HG03066 (cell line): ENCODE results near the gene PPM1M.

ENCODE experiments used
- ATAC-seq: cut with Tn5 transposase; IDR thresholded peaks from one replicate; pipeline ENCODE4 v1.9.1; 2021; ENCODE audit warnings: low read depth; ENCODE audit not compliant: unreplicated experiment

Gene PPM1M

GRCh38 chr3:52243791-52244628 is 1.5 kb upstream of the PPM1M start:
- peak; percentile 30 for ATAC-seq

DNA sequence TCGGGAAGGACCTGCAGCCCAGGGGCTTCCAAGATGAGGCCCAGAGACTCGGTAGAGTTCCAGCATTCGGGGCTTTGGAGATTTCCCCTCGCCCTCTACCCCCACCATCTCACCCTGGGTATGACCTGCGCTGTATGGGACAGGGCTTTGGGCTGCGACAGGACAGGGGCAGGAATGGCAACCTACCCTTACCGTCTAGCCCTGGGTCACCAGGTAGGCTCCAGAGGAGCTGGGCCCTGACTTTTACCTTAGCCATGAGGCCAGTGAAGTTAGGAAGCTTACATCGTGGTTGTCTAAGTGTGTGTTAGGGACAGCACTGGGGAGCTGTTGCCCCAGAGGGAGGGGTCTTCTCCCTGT is 683 bp downstream of the PPM1M start:
- no peak for ATAC-seq

DNA sequence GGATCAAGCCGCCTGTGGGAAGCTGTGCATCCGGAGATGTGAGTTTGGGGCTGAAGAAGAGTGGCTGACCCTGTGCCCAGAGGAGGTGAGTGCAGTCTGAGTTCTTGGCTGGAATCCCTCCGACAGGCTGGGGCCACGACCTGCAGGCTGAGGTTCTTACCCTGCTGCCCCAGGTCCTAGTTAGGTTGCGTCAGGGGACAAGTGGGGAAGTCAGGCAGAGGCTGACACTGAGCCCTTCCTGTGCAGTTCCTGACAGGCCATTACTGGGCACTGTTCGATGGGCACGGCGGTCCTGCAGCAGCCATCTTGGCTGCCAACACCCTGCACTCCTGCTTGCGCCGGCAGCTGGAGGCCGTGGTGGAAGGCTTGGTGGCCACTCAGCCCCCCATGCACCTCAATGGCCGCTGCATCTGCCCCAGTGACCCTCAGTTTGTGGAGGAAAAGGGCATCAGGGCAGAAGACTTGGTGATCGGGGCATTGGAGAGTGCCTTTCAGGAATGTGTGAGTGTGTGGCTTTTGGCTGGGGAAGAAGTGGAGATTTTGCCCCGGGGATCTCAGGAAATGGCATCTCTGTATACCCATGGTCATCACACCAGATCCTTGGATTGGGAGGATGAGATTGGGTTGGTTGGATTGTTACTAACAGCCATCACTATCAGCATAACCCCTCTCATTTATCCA is 1.3 kb downstream of the PPM1M start:
- no peak for ATAC-seq

- no peak for ATAC-seq
Measured at GRCh38 chr3:52247409-52248164, 2.0 kb downstream of the PPM1M start.

DNA sequence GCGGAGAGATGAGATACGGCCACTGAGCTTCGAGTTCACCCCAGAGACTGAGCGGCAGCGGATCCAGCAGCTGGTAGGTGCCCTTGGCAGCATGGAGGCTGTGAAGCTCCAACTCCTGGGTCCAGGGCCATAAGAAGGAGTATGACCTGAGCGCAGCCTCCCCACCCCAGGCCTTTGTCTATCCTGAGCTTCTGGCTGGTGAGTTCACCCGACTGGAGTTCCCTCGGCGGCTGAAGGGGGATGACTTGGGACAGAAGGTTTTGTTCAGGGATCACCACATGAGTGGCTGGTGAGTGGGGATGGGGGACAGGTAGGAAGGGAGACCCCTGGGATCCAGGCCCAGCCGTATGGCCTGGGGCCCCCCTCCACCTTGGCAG is 2.6 kb downstream of the PPM1M start:
- ATAC-seq, result no peak

DNA sequence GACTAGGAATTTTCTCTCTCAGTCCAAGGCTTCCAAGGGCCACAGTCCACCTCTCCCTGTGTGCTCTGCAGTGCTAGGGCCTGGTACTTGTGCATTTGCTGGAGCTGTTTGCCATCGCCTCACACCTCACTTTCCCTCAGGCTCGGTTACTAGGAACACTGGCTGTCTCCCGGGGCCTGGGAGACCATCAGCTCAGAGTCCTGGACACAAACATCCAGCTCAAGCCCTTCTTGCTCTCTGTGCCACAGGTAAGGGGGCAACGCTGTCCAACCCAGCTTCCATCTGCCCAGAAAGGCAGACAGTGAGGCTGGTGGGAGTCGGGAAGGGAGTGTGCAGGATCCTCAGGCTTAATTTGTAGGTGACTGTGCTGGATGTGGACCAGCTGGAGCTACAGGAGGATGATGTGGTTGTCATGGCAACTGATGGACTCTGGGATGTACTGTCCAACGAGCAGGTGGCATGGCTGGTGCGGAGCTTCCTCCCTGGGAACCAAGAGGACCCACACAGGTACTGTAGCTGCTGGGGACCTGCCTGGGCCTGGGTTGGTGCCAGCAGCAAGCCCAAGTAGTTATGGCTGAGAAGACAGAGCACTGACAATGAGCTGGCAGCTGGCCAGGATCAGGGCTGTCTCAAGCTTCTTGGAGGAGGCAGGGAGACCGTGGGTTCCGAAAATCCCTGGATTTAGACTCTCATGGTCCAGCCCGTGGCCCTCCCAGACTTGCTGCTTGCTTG is 3.4 kb downstream of the PPM1M start:
- no peak for ATAC-seq

DNA sequence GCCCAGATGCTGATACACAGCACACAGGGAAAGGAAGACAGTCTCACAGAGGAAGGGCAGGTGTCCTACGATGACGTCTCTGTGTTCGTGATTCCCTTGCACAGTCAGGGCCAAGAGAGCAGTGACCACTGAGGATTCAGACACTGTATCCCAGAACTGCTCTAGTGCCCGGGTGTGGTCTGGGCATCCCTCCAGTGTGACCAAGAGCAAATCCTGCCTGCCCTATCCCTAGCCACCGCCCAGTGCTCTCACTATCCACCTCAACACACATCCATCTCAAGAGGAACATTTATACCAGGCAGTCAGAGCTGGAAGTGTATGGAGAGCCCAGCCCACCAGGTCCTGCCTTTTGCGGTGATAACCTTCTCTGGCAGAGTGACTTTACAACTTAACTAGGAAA is 4.1 kb downstream of the PPM1M start:
- ATAC-seq, result no peak

GRCh38 chr3:52250122-52250521 is 4.6 kb downstream of the PPM1M start:
- no peak for ATAC-seq

- ATAC-seq, result peak; percentile 95
Measured at GRCh38 chr3:52253314-52254304, 8.1 kb downstream of the PPM1M start.

- ATAC-seq, result no peak
Measured at GRCh38 chr3:52254608-52255007, 9.0 kb downstream of the PPM1M start.

GRCh38 chr3:52256159-52256558 is 10.6 kb downstream of the PPM1M start:
- ATAC-seq, result no peak

- no peak for ATAC-seq
Measured at GRCh38 chr3:52256622-52257021, 11.1 kb downstream of the PPM1M start.

DNA sequence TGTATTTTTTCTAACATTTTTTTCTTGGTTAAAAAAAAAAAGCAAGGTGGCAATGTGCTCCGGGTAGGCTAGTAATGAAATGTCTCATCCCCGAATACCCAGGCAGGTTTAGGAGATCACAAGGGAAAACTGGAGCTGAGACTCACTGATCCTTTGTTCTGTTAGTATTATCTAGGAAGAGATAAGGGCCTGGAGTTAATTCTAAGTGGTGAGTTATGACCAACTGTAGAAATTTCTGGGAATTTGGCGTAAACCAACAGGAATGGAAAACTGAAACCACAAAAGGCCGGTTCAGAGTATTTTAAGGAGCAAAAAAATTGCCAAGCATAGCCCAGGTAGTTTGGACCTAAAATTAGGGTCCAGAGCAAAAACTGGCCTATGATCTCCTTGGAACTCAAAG is 12.4 kb downstream of the PPM1M start:
- ATAC-seq, result no peak

DNA sequence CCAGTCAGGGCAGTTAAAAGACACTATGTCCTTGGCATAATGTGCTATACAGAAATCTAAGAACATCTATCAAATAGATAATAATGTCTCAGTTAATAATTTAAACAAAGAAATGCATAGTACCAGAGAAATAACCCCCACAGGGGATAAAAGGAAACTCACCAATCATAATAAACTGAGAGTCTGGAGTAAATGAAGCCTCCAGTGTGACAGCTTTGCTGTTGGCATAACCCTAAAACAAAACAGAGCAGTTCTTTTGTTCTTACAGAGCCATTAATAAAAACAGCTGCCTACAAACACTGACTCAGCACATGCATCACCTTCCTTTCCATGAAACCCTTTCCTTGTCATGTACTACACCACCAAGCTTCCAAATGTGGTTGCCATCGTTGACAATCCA is 13.5 kb downstream of the PPM1M start:
- ATAC-seq, result no peak

GRCh38 chr3:52259448-52259847 is 13.9 kb downstream of the PPM1M start:
- no peak for ATAC-seq

DNA sequence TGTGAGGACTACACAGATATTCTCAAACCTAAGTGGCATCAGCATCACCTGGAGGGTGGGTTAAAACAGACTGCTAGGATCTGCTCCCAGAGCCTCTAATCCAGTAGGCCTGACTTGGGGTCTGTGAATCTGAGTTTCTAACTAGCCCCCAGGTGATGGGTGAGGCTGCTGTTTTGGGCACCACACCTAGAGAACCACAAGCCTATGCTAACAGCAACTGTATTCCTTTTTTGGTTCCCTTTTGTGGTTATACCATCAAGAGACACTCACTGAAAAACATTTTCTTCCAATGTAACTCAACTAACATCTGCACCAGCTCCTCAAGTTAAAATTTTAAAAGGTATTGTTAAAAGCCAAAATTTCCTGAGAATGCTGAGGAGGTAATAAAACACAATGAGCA is 16.9 kb downstream of the PPM1M start:
- no peak for ATAC-seq

DNA sequence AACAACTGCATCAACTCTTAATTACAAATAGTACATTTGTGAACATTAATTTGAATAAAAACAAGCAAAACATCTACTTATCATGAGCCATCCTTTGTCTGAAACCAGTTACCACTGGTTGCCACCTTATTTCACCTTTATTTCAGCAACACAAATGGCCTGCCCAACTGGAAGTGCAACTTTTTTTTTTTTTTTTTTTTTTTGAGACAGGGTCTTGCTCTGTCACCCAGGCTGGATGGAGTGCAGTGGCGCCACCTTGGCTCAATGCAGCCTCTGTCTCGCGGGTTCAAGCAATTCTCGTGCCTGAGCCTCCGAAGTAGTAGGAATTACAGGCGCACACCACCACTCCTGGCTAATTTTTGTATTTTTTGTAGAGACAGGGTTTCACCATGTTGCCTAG is 19.8 kb downstream of the PPM1M start:
- no peak for ATAC-seq

- no peak for ATAC-seq
Measured at GRCh38 chr3:52268036-52268435, 22.5 kb downstream of the PPM1M start.

DNA sequence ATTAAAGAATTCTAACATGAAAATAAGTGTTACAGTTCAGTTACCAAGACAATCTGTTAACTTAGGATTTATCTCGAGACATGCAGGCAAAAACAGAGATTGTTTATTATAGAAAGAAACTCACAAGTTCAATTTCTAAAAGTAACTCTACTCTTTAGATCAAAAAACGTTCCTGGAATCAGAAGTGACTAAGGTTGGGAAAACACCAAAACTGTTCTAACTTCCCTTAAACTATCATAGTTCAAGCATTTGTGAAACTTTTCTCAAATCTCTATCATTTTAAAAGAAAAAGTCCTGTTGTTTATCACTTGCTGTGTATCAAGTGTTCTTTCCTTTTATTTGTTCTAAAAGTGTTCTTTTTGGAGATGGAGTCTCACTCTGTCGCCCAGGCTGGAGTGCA is 24.2 kb downstream of the PPM1M start:
- no peak for ATAC-seq

DNA sequence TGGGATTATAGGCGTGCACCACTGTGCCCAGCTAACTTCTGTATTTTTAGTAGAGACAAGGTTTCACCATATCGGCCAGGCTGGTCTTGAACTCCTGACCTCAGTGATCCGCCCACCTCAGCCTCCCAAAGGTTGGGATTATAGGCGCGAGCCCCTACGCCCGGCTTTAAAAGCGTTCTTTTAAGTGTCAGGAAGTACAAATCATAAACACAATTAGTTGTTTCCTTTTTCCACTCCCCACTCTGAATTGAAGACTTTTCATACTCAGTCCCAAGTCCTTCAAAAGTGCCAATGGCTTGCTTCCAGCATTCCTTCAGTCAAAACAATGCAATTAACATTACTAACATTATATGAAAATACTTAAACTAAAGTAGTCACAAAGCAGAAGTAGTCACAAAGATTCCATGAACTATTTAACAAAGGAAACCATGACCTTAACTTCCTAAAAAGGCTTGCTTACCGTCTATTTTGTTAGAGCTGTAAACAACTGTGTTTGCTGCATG is 24.7 kb downstream of the PPM1M start:
- ATAC-seq, result no peak
